Effector memory CD4-positive, alpha-beta T cell (primary cell): Measurements from ENCODE around the gene TOR1B.
"Not testable (repeated sequence)": the region's sequence is repeated elsewhere in the genome, so short reads cannot be mapped to it uniquely, and the experiment has no call there.

ENCODE experiments used
- DNase-seq, 3 donors: peaks; one replicate each; pipeline ENCODE4 v3.0.0-alpha.2; 2020
- H3K27ac ChIP-seq: 2 replicates; pipeline ENCODE4 v1.7.0; 2013; ENCODE audit warnings: mild to moderate bottlenecking, low read length, moderate library complexity; ENCODE audit not compliant: insufficient read depth, poor library complexity, severe bottlenecking
- H3K27me3 ChIP-seq: replicated peaks from 2 replicates; pipeline ENCODE4 v1.7.0; 2013; ENCODE audit warnings: mild to moderate bottlenecking, low read length; ENCODE audit not compliant: insufficient read depth, control insufficient read depth, poor library complexity, severe bottlenecking
- H3K36me3 ChIP-seq: 2 replicates; pipeline ENCODE4 v1.7.0; 2013; ENCODE audit warnings: mild to moderate bottlenecking, low read length, moderate library complexity; ENCODE audit not compliant: control insufficient read depth, insufficient read depth
- H3K4me1 ChIP-seq: 2 replicates; pipeline ENCODE4 v1.7.0; 2013; ENCODE audit warnings: low read length, mild to moderate bottlenecking; ENCODE audit not compliant: control insufficient read depth, insufficient read depth, poor library complexity, severe bottlenecking
- H3K4me3 ChIP-seq: 2 replicates; pipeline ENCODE4 v1.7.0; 2013; ENCODE audit warnings: low read length, low read depth, mild to moderate bottlenecking; ENCODE audit not compliant: insufficient read depth, poor library complexity, severe bottlenecking
- H3K9me3 ChIP-seq: 2 replicates; pipeline ENCODE4 v1.7.0; 2013; ENCODE audit warnings: mild to moderate bottlenecking, low read length, moderate library complexity; ENCODE audit not compliant: control insufficient read depth
- total RNA-seq, 3 donors: gene quantifications; one replicate each; lab custom pipeline; 2026; lab: John Stamatoyannopoulos, UW

TOR1B gene, protein sequence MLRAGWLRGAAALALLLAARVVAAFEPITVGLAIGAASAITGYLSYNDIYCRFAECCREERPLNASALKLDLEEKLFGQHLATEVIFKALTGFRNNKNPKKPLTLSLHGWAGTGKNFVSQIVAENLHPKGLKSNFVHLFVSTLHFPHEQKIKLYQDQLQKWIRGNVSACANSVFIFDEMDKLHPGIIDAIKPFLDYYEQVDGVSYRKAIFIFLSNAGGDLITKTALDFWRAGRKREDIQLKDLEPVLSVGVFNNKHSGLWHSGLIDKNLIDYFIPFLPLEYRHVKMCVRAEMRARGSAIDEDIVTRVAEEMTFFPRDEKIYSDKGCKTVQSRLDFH
- 15.0 to 22.8 (median 22.5) reads per million in 3 donors for total RNA-seq

DNA sequence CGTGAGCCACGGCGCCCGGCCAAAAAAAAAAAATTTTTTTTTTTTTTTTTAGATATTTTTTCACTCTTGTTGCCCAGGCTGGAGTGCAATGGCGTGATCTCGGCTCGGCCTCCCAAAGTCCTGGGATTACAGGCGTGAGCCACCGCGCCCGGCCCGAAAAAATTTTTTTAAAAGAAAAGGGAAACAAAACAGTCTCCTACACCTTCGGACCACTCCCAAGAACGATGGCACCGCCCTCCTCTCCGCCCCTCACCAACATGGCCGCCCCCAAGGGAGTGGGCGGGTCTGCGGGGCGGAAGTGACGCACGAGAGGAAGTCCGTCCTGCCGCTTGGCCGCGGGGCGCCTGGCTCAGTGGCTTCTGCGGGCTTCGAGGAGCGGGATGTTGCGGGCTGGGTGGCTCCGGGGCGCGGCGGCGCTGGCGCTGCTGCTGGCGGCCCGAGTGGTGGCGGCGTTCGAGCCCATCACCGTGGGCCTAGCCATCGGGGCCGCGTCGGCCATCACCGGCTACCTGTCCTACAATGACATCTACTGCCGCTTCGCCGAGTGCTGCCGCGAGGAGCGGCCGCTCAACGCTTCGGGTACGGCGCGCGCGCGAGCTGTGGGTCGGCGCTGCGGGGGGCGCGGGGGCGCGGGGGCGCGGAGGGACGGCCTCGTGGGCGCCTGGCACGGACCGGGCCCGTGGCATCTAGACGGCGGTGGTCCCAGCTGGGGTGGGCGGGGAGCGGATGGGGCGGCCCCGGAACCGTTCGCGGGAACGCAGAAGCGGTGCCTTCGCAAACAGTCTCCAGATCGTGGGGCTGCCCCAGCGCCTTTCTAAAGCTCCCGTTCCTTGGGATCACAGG, at the start of gene TOR1B:
TSS of gene TOR1B (plus strand) at position 352 of the 843 bp plus-strand sequence. CDS start at position 381, 29 bp downstream.
- peaks cover 9% of the 10 kb centered on the region for H3K4me1 ChIP-seq
- H3K36me3 ChIP-seq = peaks cover 15% of the 10 kb centered on the region
- DNase-seq = peak; percentile 88 to 92 (median 90)
- H3K27ac ChIP-seq = peak within 1 kb of the TSS; percentile 83
- H3K27me3 ChIP-seq = no peaks in the 10 kb centered on the region
- H3K9me3 ChIP-seq = no peaks in the 10 kb centered on the region
- H3K4me3 ChIP-seq = peak within 1 kb of the TSS; percentile 93

DNA sequence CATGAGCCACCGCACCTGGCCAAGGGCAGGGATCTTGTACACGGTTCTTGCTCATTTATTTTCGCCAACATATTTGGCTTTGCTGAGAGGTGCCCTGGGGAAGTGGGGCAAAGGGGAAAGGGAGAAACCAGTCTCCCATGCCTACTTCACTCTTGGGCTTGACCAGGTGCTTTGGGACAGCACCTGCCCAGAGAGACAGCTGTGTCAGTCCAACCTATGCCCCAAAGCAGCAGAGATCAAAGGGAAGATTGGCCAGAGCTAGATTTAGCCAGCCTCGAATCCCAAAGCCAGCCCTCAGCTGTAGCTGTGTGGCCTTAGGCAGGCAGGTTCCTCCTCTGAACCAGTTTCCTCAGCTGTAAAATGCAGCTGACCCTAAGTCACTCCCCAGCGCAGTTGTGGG, 47.8 kb upstream of the TOR1B start:
- H3K36me3 ChIP-seq = no peaks in the 10 kb centered on the region
- H3K4me1 ChIP-seq = peaks cover 6% of the 10 kb centered on the region

DNA sequence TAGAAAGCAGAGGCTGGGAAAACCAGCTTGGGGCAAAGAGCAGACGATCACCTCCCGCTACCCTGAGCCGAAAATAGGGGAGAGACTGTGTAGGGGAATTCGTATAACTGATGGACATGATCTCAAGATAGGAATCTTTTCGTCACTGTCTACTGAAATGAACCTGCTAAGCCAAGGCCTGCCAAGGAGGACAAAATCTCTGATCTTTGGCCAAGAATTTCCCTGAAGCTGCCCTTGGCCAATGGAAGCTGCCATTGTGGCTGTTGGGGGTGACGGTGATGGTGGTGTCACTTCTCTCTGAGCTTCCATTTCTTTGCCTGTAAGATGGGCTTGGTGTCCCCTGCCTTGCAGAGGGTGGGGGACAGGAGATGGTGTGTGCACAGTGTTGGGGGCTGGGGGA, 46.8 kb upstream of the TOR1B start:
- H3K36me3 ChIP-seq = no peaks in the 10 kb centered on the region
- DNase-seq = no peak
- H3K27me3 ChIP-seq = peaks cover 4% of the 10 kb centered on the region
- H3K4me1 ChIP-seq = peaks cover 6% of the 10 kb centered on the region
- H3K4me3 ChIP-seq = no peak overlapping the region
- H3K9me3 ChIP-seq = no peaks in the 10 kb centered on the region
- no peak overlapping the region for H3K27ac ChIP-seq

More for the DNA sequence above, 47.8 kb upstream of the TOR1B start:
- H3K27me3 ChIP-seq = peaks cover 4% of the 10 kb centered on the region
- no peak overlapping the region for H3K4me3 ChIP-seq
- no peak overlapping the region for H3K27ac ChIP-seq
- no peaks in the 10 kb centered on the region for H3K9me3 ChIP-seq
- DNase-seq = no peak

DNA sequence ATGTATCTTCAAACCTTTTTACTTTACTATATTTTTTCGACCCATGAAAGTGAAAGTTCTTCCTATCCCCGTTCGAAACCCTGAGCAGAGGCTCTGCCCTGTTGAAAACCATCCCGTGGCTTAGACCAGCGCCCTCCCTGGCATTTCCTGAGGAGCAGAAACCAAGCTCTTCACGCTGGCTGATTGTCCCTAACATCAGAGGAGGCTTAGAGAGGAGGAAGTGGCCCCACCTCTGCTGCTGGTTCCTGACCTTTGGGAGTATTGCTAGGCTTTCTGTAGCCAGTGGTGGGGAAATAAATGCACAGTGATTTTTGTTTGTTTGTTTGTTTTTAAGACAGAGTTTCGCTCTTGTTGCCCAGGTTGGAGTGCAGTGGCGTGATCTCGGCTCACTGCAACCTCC, 45.9 kb upstream of the TOR1B start:
- peaks cover 6% of the 10 kb centered on the region for H3K4me1 ChIP-seq
- H3K36me3 ChIP-seq = no peaks in the 10 kb centered on the region
- H3K4me3 ChIP-seq = no peak overlapping the region
- no peak for DNase-seq
- no peaks in the 10 kb centered on the region for H3K9me3 ChIP-seq
- no peak overlapping the region for H3K27ac ChIP-seq
- peaks cover 4% of the 10 kb centered on the region for H3K27me3 ChIP-seq

DNA sequence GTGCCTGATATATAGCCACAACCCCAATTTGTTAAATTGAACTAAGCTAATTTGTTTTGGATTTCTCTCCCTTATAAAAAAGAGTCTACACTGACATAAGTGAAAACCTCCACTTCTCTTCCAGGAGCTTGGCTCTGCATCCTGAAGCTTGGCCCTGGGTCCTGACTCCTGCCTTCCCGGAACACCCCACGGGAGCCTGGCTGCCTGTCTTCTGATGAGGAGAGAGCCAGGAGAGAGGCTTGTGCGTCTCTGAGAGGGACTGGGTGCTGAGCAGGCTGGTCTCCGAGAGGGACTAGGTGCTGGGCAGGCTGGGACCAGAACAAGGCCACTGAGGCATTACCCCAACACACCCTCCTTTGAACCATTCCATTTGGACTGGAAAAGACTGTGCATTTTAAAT, 43.7 kb upstream of the TOR1B start:
- Histone ChIP-seq H3K4me1 (no peaks in the 10 kb centered on the region), H3K9me3 (no peaks in the 10 kb centered on the region), H3K36me3 (no peaks in the 10 kb centered on the region), H3K27ac (no peak overlapping the region), H3K4me3 (no peak overlapping the region), H3K27me3 (peaks cover 4% of the 10 kb centered on the region)
- DNase-seq = no peak

DNA sequence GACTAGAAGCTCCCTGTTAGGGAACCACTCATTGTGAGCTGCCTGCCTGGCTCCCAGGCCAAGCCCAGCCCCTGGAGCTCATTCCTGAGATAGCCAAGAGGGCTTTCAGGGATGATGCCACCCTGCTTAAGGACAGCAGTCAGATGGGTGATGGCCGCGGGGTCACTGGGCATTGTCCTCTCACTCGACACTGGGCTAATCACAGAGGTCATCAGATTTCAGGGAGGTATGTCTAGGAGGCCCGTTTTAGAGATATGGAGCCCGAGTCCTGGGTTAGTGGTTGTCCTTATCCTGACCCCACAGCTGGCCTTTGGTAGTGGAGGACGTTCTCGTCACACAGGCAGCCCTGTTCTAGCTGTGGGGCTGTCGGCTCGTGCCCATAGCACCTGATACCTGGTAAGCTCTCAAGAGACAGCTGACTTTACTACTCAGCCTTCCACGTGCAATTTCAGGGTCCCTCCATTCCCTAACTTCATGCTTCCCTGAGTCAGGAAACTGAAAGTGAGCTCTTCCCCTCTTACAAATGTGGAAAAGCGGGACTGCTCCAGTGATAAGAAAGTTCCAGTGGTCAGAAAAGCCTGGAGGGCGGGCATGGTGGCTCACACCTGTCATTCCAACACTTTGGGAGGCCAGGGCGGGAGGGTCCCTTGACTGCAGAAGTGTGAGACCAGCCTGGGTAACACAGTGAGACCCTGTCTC, 43.0 kb upstream of the TOR1B start:
- Histone ChIP-seq H3K4me1 (no peaks in the 10 kb centered on the region), H3K27me3 (peaks cover 4% of the 10 kb centered on the region), H3K4me3 (no peak overlapping the region), H3K9me3 (no peaks in the 10 kb centered on the region), H3K27ac (no peak overlapping the region), H3K36me3 (no peaks in the 10 kb centered on the region)
- DNase-seq = no peak

DNA sequence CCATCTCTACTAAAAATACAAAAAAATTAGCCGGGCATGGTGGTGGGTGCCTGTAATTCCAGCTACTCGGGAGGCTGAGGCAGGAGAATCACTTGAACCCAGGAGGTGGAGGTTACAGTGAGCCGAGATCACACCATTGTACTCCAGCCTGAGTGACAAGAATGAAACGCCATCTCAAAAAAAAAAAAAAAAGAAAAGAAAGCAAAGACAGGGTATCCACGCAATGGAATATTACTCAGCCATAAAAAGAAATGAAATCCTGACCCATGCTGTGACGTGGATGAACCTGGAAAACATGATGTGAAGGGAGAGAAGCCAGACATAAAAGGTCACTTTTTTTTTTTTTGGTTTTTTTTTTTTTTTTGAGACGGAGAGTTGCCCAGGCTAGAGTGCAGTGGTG, 42.2 kb upstream of the TOR1B start:
- not testable (repeated sequence) for H3K9me3 ChIP-seq, DNase-seq, H3K27ac ChIP-seq, H3K36me3 ChIP-seq, H3K27me3 ChIP-seq, H3K4me1 ChIP-seq, H3K4me3 ChIP-seq

DNA sequence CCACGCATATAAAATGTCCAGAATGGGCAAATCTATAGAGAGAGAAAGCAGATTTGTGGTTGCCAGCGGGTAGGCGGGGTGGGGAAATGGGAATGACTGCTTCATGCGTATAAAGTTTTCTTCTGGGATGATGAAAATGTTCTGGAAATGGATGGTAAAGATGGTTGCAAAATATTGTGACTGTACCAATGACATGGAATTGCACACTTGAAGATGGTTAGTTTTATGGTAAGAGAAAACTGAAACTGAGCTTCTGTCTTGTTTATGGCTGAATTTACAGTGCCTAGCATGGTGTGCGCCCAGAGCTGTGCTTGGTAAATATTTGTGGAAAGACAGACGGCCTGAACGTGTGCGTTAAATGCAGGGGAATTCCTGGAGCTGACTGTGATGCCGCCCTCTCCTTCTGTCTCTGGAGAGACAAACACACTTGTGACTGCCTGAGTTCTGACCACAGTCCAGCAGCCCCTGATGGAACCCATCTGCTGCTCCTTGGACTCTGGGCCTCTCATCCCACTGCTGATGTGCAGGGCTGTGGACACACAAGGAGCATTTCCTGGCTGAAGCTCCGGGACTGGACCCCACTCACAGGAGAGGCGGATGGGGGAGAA, 41.6 kb upstream of the TOR1B start:
- no peak for DNase-seq
- Histone ChIP-seq H3K36me3 (no peaks in the 10 kb centered on the region), H3K27ac (no peak overlapping the region)

DNA sequence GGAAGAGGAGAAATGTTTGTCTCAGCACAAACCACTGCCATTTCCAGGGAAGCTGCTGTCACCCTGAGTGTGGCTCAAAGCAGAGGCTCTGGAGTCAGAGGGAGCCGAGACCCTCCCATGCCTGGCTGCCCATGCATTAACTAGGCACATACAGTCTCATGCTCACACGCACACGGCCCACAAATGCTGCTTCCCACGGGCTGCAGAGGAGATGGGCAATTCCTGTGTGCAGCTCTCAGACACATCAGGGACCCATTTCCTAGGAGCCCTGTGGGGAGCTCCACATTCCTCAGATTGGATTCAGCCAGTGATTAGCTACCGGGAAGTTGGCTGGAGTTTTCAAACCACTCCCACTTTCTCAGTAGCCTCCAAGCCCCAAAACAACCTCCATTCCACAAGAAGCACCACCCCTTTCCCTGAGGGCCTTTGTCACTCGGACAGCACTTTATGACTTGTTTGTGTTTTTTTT, 41.0 kb upstream of the TOR1B start:
- no peaks in the 10 kb centered on the region for H3K4me1 ChIP-seq
- DNase-seq = no peak
- H3K27ac ChIP-seq = no peak overlapping the region

More for the DNA sequence above, 41.6 kb upstream of the TOR1B start:
- no peaks in the 10 kb centered on the region for H3K4me1 ChIP-seq
- no peak overlapping the region for H3K4me3 ChIP-seq
- H3K27me3 ChIP-seq = no peaks in the 10 kb centered on the region
- no peaks in the 10 kb centered on the region for H3K9me3 ChIP-seq

More for the DNA sequence above, 41.0 kb upstream of the TOR1B start:
- Histone ChIP-seq H3K9me3 (no peaks in the 10 kb centered on the region), H3K36me3 (no peaks in the 10 kb centered on the region), H3K27me3 (no peaks in the 10 kb centered on the region), H3K4me3 (no peak overlapping the region)
